ENCODE measurements around the gene MRRF.

Gene MRRF

DNA sequence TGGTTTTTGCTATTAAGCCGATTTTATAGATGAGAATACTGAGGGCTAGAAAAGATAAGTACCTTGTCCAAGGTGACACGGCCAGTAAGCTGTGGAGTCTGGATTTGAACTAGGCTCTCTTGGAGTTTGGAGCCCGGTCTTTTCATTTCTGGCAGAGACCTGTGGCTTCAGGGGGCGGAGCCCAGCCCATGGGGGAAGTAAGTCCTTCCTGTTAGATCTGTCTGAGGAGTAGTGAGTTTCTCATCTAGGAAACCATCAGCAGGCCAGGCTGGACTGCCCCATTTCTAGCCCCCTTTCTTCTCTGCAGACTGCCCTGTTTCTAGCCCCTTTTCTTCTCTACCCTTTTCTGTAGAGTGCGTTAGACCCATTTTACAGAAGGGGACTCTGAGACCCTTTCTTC lies 105.6 kb downstream of the MRRF start:
- no peak overlapping the region for H4K91ac ChIP-seq (ENCODE audit: low read length)
- no peak overlapping the region for H3K4me2 ChIP-seq (ENCODE audit: low read length, poor library complexity, severe bottlenecking)
- no peak overlapping the region for H4K8ac ChIP-seq (ENCODE audit: low read length)
- no peak overlapping the region for H2AFZ ChIP-seq (ENCODE audit: low read depth, low read length)
- peaks cover 15% of the 10 kb centered on the region for H3K4me1 ChIP-seq (ENCODE audit: control insufficient read depth, insufficient read depth, low read depth, low read length)
- no peak overlapping the region for H2BK120ac ChIP-seq (ENCODE audit: low read depth, low read length)
- H2BK15ac ChIP-seq (ENCODE audit: low read depth, poor library complexity, severe bottlenecking) = no peak overlapping the region
- H3K4me3 ChIP-seq (ENCODE audit: insufficient read depth in 1 of 2, low read depth in 1 of 2, low read length in 2 of 2) = peak overlapping the region in 1 of 2 experiments; percentile 86
- H3K4ac ChIP-seq (ENCODE audit: low read depth in 1 of 2, low read length in 2 of 2) = no peak overlapping the region
- H3K27ac ChIP-seq (ENCODE audit: low read length, poor library complexity, severe bottlenecking) = no peak overlapping the region
- no peaks in the 10 kb centered on the region for H3K79me1 ChIP-seq (replicated peaks; ENCODE audit: low read length, poor library complexity, severe bottlenecking)
- H3K9ac ChIP-seq (ENCODE audit: low read length) = peak overlapping the region; percentile 73
- no peak for DNase-seq
- H3K18ac ChIP-seq (ENCODE audit: low read depth in 1 of 2, low read length in 2 of 2) = no peak overlapping the region
- H3K36me3 ChIP-seq (ENCODE audit: control insufficient read depth in 1 of 2, insufficient read depth in 2 of 2, low read depth in 1 of 2, low read length in 2 of 2) = no peaks in the 10 kb centered on the region
- H2BK5ac ChIP-seq (ENCODE audit: low read depth, low read length, poor library complexity, severe bottlenecking) = no peak overlapping the region
- no peak overlapping the region for H3K14ac ChIP-seq (ENCODE audit: low read length in 2 of 2)
- 84% methylated on average over 4 of the region's 5 CpGs for WGBS
- no peak overlapping the region for H2AK5ac ChIP-seq (ENCODE audit: low read length, severe bottlenecking)
- H3K9me3 ChIP-seq (ENCODE audit: control insufficient read depth, low read length) = no peaks in the 10 kb centered on the region
- no peaks in the 10 kb centered on the region for H3K27me3 ChIP-seq (ENCODE audit: control insufficient read depth in 1 of 2, insufficient read depth in 1 of 2, low read length in 2 of 2)
- no peak overlapping the region for H3K23ac ChIP-seq (ENCODE audit: low read length in 2 of 2)
- H2BK12ac ChIP-seq (ENCODE audit: low read length in 2 of 2) = no peak overlapping the region

DNA sequence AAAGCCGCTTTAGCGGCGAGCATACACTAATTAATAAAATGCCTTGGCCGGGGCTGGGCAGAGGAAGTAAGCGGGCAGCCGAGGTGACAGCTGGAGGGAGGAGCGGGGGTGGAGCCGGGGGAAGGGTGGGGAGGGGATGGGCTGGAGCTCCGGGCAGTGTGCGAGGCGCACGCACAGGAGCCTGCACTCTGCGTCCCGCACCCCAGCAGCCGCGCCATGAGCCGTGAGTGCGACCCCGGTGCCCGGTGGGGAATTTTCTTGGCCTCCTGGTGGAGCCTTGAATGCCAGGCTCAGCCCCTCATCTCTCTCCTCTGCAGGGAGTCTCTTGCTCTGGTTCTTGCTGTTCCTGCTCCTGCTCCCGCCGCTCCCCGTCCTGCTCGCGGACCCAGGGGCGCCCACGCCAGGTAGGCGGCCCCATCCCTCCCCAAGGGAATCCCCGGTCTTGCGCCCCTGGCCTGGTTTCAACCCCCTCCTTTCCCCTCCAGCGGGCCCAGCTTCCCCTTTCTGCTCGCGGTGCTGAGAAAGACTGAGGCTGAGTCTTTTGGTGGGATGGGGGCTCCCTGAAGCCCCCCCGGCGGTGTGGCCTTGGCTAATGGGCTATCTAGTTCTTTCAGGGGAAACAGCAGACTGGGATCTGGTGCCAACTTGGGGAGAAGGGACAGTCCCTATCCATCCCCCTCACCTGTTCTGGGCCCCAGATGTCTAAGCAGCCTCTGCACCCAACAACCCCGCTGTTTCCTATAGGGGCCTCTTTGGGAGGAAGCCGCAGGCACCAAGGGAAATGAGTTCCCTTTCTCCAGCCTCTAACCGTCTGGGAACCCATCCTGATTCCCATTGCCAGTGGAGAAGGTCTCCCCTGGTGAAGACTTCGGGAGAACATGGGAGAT lies 106.4 kb downstream of the MRRF start, which contains the start of gene PTGS1:
Gene PTGS1 (plus strand): TSS at position 156 of the 887 bp plus-strand sequence. CDS start 61 bp downstream, at position 217.
- peak within 1 kb of the TSS; percentile 78 for H3K4me2 ChIP-seq (ENCODE audit: low read length, poor library complexity, severe bottlenecking)
- H3K27me3 ChIP-seq (ENCODE audit: control insufficient read depth in 1 of 2, insufficient read depth in 1 of 2, low read length in 2 of 2) = no peaks in the 10 kb centered on the region
- no peak within 1 kb of the TSS for H3K27ac ChIP-seq (ENCODE audit: low read length, poor library complexity, severe bottlenecking)
- no peak for DNase-seq
- H2BK12ac ChIP-seq (ENCODE audit: low read length in 2 of 2) = no peak within 1 kb of the TSS
- no peak within 1 kb of the TSS for H3K14ac ChIP-seq (ENCODE audit: low read length in 2 of 2)
- no peak within 1 kb of the TSS for H4K91ac ChIP-seq (ENCODE audit: low read length)
- no peak within 1 kb of the TSS for H3K23ac ChIP-seq (ENCODE audit: low read length in 2 of 2)
- no peak within 1 kb of the TSS for H2BK5ac ChIP-seq (ENCODE audit: low read depth, low read length, poor library complexity, severe bottlenecking)
- no peak within 1 kb of the TSS for H2AK5ac ChIP-seq (ENCODE audit: low read length, severe bottlenecking)
- H3K4me3 ChIP-seq (ENCODE audit: insufficient read depth in 1 of 2, low read depth in 1 of 2, low read length in 2 of 2) = peak within 1 kb of the TSS; percentile 47 to 86
- H3K79me1 ChIP-seq (replicated peaks; ENCODE audit: low read length, poor library complexity, severe bottlenecking) = peaks cover 2% of the 10 kb centered on the region
- no peak within 1 kb of the TSS for H3K18ac ChIP-seq (ENCODE audit: low read depth in 1 of 2, low read length in 2 of 2)
- no peaks in the 10 kb centered on the region for H3K36me3 ChIP-seq (ENCODE audit: control insufficient read depth in 1 of 2, insufficient read depth in 2 of 2, low read depth in 1 of 2, low read length in 2 of 2)
- H3K9ac ChIP-seq (ENCODE audit: low read length) = peak within 1 kb of the TSS; percentile 85
- no peak within 1 kb of the TSS for H2BK120ac ChIP-seq (ENCODE audit: low read depth, low read length)
- no peak within 1 kb of the TSS for H3K4ac ChIP-seq (ENCODE audit: low read depth in 1 of 2, low read length in 2 of 2)
- no peak within 1 kb of the TSS for H2BK15ac ChIP-seq (ENCODE audit: low read depth, poor library complexity, severe bottlenecking)
- no peak within 1 kb of the TSS for H4K8ac ChIP-seq (ENCODE audit: low read length)
- H3K9me3 ChIP-seq (ENCODE audit: control insufficient read depth, low read length) = no peaks in the 10 kb centered on the region
- H2AFZ ChIP-seq (ENCODE audit: low read depth, low read length) = peak within 1 kb of the TSS; percentile 1
- peaks cover 24% of the 10 kb centered on the region for H3K4me1 ChIP-seq (ENCODE audit: control insufficient read depth, insufficient read depth, low read depth, low read length)
- WGBS = 9% methylated on average over 30 of the region's 39 CpGs

DNA sequence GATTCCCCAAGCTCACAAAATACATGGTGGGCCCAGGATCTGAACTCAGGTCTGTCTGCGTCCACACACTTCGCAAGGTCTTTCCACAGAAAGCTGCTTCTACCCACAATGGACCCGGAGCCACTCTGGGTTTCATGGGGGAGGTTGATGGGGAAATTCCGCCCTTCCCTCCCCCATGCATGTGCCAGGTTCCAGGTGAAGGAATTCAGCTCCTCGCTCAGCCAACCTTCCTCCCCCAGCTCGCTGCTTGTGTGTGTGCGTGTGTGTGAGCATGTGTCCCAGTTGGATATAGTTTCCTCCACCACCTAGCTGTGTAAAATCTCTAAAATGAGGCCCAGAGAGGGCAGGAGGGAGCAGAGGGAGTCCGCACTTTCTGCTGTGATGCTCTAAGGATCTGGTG lies 107.2 kb downstream of the MRRF start:
- Histone ChIP-seq H3K4ac (ENCODE audit: low read depth in 1 of 2, low read length in 2 of 2) (no peak overlapping the region), H3K4me2 (ENCODE audit: low read length, poor library complexity, severe bottlenecking) (no peak overlapping the region), H3K36me3 (ENCODE audit: control insufficient read depth in 1 of 2, insufficient read depth in 2 of 2, low read depth in 1 of 2, low read length in 2 of 2) (no peaks in the 10 kb centered on the region), H4K91ac (ENCODE audit: low read length) (no peak overlapping the region), H2BK120ac (ENCODE audit: low read depth, low read length) (no peak overlapping the region), H3K18ac (ENCODE audit: low read depth in 1 of 2, low read length in 2 of 2) (no peak overlapping the region), H2BK15ac (ENCODE audit: low read depth, poor library complexity, severe bottlenecking) (no peak overlapping the region), H3K23ac (ENCODE audit: low read length in 2 of 2) (no peak overlapping the region), H3K9me3 (ENCODE audit: control insufficient read depth, low read length) (no peaks in the 10 kb centered on the region), H3K4me3 (ENCODE audit: insufficient read depth in 1 of 2, low read depth in 1 of 2, low read length in 2 of 2) (peak overlapping the region in 1 of 2 experiments; percentile 86), H3K27me3 (ENCODE audit: control insufficient read depth in 1 of 2, insufficient read depth in 1 of 2, low read length in 2 of 2) (no peaks in the 10 kb centered on the region), H2AFZ (ENCODE audit: low read depth, low read length) (no peak overlapping the region), H3K9ac (ENCODE audit: low read length) (peak overlapping the region; percentile 85), H3K79me1 (replicated peaks; ENCODE audit: low read length, poor library complexity, severe bottlenecking) (peaks cover 2% of the 10 kb centered on the region), H2AK5ac (ENCODE audit: low read length, severe bottlenecking) (no peak overlapping the region), H3K14ac (ENCODE audit: low read length in 2 of 2) (no peak overlapping the region), H3K27ac (ENCODE audit: low read length, poor library complexity, severe bottlenecking) (no peak overlapping the region), H4K8ac (ENCODE audit: low read length) (no peak overlapping the region), H2BK12ac (ENCODE audit: low read length in 2 of 2) (no peak overlapping the region), H3K4me1 (ENCODE audit: control insufficient read depth, insufficient read depth, low read depth, low read length) (peaks cover 30% of the 10 kb centered on the region), H2BK5ac (ENCODE audit: low read depth, low read length, poor library complexity, severe bottlenecking) (no peak overlapping the region)
- DNase-seq = no peak
- 90% methylated on average over 3 of the region's 8 CpGs for WGBS
